Endothelial cell (in vitro differentiated cells): ENCODE measurements around the gene KRT76. TPM values are rescaled to one million over a fixed set of nuclear protein-coding genes. Genes with fewer than 3 reads are reported as not detected.

ENCODE experiments used
- DNase-seq: peaks from one replicate; pipeline ENCODE4 v3.0.0; 2021; ENCODE audit warnings: low spot score
- H3K27ac Mint-ChIP-seq: one replicate; pipeline ENCODE4 v1.8.0; 2021; ENCODE audit warnings: mixed read lengths, inconsistent platforms; ENCODE audit not compliant: unreplicated experiment
- H3K27me3 Mint-ChIP-seq: one replicate; pipeline ENCODE4 v1.8.0; 2021; ENCODE audit warnings: mild to moderate bottlenecking, moderate library complexity, mixed read lengths, inconsistent platforms; ENCODE audit not compliant: unreplicated experiment
- H3K36me3 Mint-ChIP-seq: one replicate; pipeline ENCODE4 v1.8.0; 2021; ENCODE audit warnings: mild to moderate bottlenecking, low read depth, mixed read lengths, inconsistent platforms; ENCODE audit not compliant: unreplicated experiment
- H3K4me1 Mint-ChIP-seq: one replicate; pipeline ENCODE4 v1.8.0; 2021; ENCODE audit warnings: mild to moderate bottlenecking, mixed read lengths, inconsistent platforms; ENCODE audit not compliant: unreplicated experiment
- H3K4me3 Mint-ChIP-seq: one replicate; pipeline ENCODE4 v1.8.0; 2021; ENCODE audit warnings: mild to moderate bottlenecking, mixed read lengths, inconsistent platforms; ENCODE audit not compliant: unreplicated experiment
- H3K9me3 Mint-ChIP-seq: one replicate; pipeline ENCODE4 v1.8.0; 2021; ENCODE audit warnings: mixed read lengths, inconsistent platforms; ENCODE audit not compliant: unreplicated experiment
- CTCF ChIP-seq: fragments of 200-600 bp; sonication (generic); IDR thresholded peaks from one replicate; pipeline ENCODE4 v1.5.0; 2021; ENCODE audit warnings: antibody characterized with exemption; ENCODE audit not compliant: unreplicated experiment
- total RNA-seq: library from RNA; stranded (reverse); fragmentation: NEBNext Ultra II Directional; extraction: Animal tissue kit (Norgen Biotek cat#: 25700); gene quantifications from one replicate; pipeline ENCODE4 v1.2.1, GENCODE V29; 2021; ENCODE audit not compliant: unreplicated experiment

KRT76 gene
- total RNA-seq, 1 donor from 2014 or later: not detected

- H3K27ac Mint-ChIP-seq: no peak overlapping the region
- H3K36me3 Mint-ChIP-seq: no peaks in the 10 kb centered on the region
These were observed 42.8 kb upstream of the KRT76 start for GRCh38 chr12:52819731-52820510.

GRCh38 chr12:52818887-52819420, 41.8 kb upstream of the KRT76 start:
- Mint-ChIP-seq H3K27ac (no peak overlapping the region), H3K9me3 (no peaks in the 10 kb centered on the region), H3K36me3 (no peaks in the 10 kb centered on the region), H3K27me3 (peaks cover 6% of the 10 kb centered on the region), H3K4me1 (no peaks in the 10 kb centered on the region), H3K4me3 (no peak overlapping the region)
- no peak for DNase-seq
- no peak for TF ChIP-seq CTCF

More at GRCh38 chr12:52819731-52820510, 42.8 kb upstream of the KRT76 start:
- Mint-ChIP-seq H3K4me3 (no peak overlapping the region), H3K9me3 (no peaks in the 10 kb centered on the region), H3K4me1 (no peaks in the 10 kb centered on the region), H3K27me3 (peaks cover 4% of the 10 kb centered on the region)
- DNase-seq: no peak
- no peak for TF ChIP-seq CTCF

- peaks cover 6% of the 10 kb centered on the region for H3K27me3 Mint-ChIP-seq
- H3K27ac Mint-ChIP-seq: no peak overlapping the region
- no peak for TF ChIP-seq CTCF
- H3K4me3 Mint-ChIP-seq: no peak overlapping the region
- no peaks in the 10 kb centered on the region for H3K4me1 Mint-ChIP-seq
- no peak for DNase-seq
- no peaks in the 10 kb centered on the region for H3K36me3 Mint-ChIP-seq
- no peaks in the 10 kb centered on the region for H3K9me3 Mint-ChIP-seq
These were observed 41.2 kb upstream of the KRT76 start for GRCh38 chr12:52818388-52818787.

GRCh38 chr12:52817699-52818238, 40.6 kb upstream of the KRT76 start:
- Mint-ChIP-seq H3K27me3 (peaks cover 6% of the 10 kb centered on the region), H3K4me3 (no peak overlapping the region), H3K27ac (no peak overlapping the region), H3K4me1 (no peaks in the 10 kb centered on the region), H3K36me3 (no peaks in the 10 kb centered on the region), H3K9me3 (no peaks in the 10 kb centered on the region)
- DNase-seq: no peak
- no peak for TF ChIP-seq CTCF

- H3K27ac Mint-ChIP-seq: no peak overlapping the region
- TF ChIP-seq CTCF: no peak
These were observed 40.0 kb upstream of the KRT76 start for GRCh38 chr12:52817003-52817698.

More at GRCh38 chr12:52817003-52817698, 40.0 kb upstream of the KRT76 start:
- Mint-ChIP-seq H3K9me3 (no peaks in the 10 kb centered on the region), H3K4me1 (no peaks in the 10 kb centered on the region), H3K27me3 (peaks cover 6% of the 10 kb centered on the region), H3K4me3 (no peak overlapping the region), H3K36me3 (no peaks in the 10 kb centered on the region)
- no peak for DNase-seq
